Esophagus squamous epithelium (tissue), 5 donors: Measurements from ENCODE around the gene MCL1. TPM values are rescaled to one million over a fixed set of nuclear protein-coding genes. Genes with fewer than 3 reads are reported as not detected.

Experiments used
- DNase-seq: peaks from one replicate; lab custom pipeline; 2025; lab: John Stamatoyannopoulos, UW
- H3K27ac ChIP-seq, 4 donors: fragments of 200-600 bp; sonication (generic); one replicate each; pipeline ENCODE4 v1.5.1; 2016 to 2019; ENCODE audit warnings: mild to moderate bottlenecking in 1 of 4
- H3K27me3 ChIP-seq, 4 donors: fragments of 200-600 bp; sonication (generic); 1 replicate in 3 of 4; 2 replicates in 1 of 4; pipeline versions ENCODE4 v1.5.1 to v1.6.0; 2017 to 2021; ENCODE audit warnings: antibody characterized with exemption in 1 of 4
- H3K36me3 ChIP-seq, 3 donors: fragments of 200-600 bp; sonication (generic); one replicate each; pipeline ENCODE4 v1.5.1; 2016 to 2019
- H3K4me1 ChIP-seq, 3 donors: fragments of 200-600 bp; sonication (generic); one replicate each; pipeline ENCODE4 v1.5.1; 2017 to 2019
- H3K4me3 ChIP-seq, 4 donors: fragments of 200-600 bp; sonication (generic); 1 replicate in 3 of 4; 2 replicates in 1 of 4; pipeline ENCODE4 v1.5.1; 2016 to 2019; ENCODE audit warnings: mild to moderate bottlenecking in 2 of 4, moderate library complexity in 1 of 4
- H3K9me3 ChIP-seq, 3 donors: fragments of 200-600 bp; sonication (generic); one replicate each; pipeline ENCODE4 v1.5.1; 2016 to 2019
- CTCF ChIP-seq, 6 experiments: fragments of 450-650 bp in 4 of 6; fragments of 200-600 bp in 2 of 6; sonication (generic) in 2 of 6; IDR thresholded peaks; one replicate each; pipeline ENCODE4 v1.5.1; 2016 to 2019; ENCODE audit warnings: antibody characterized with exemption in 6 of 6, mild to moderate bottlenecking in 4 of 6, moderate library complexity in 4 of 6
- POLR2A ChIP-seq, 4 donors: fragments of 450-650 bp; IDR thresholded peaks; one replicate each; pipeline ENCODE4 v1.6.1; 2017; ENCODE audit warnings: antibody characterized with exemption in 4 of 4, mild to moderate bottlenecking in 4 of 4, moderate library complexity in 3 of 4
- WGBS, 2 donors: methylation state at CpG; one replicate each; pipeline ENCODE4 v1.1.5; 2018; 5-methylcytosine and 5-hydroxymethylcytosine counted together
- intact Hi-C: fragments of 100-400 bp; cut with DNase I; formaldehyde crosslinking; loops from one replicate; pipeline ENCODE4 v1.15.0; 2022
- total RNA-seq, 4 donors: library from RNA; depleted of rRNA; stranded (reverse); fragments of >200 nt; gene quantifications; one replicate each; pipeline ENCODE4 v1.1.0, GENCODE V29; 2016
- donor health status: DM: yes; HTN: yes; CAD: no.

Gene MCL1
- total RNA-seq, 4 donors from 2014 or later: 167 to 256 (median 216) TPM

GRCh38 chr1:150532860-150533259 is 46.5 kb downstream of the MCL1 start:
- Histone ChIP-seq H3K4me1 (peaks cover 21 to 69% (median 38%) of the 10 kb centered on the region in 3 donors), H3K4me3 (no peak overlapping the region), H3K9me3 (no peaks in the 10 kb centered on the region), H3K27ac (peak overlapping the region; percentile 76 to 90 (median 80)), H3K36me3 (no peaks in the 10 kb centered on the region), H3K27me3 (no peaks in the 10 kb centered on the region)
- intact Hi-C loops: loop anchor here (10.0 kb wide), 1 partner anchor 68 kb away; no protein-coding TSS in a partner anchor
- DNase-seq: no peak
- TF ChIP-seq CTCF (IDR thresholded peaks at IDR 0.05) (no peak), POLR2A (IDR thresholded peaks at IDR 0.05) (no peak)
- 52 to 68% methylated on average over 3 to 5 of the region's 5 CpGs for WGBS, 2 donors

- H3K27ac ChIP-seq: peak overlapping the region in 1 of 4 donors; percentile 90
- DNase-seq: no peak
- intact Hi-C loops: loop anchor here (10.0 kb wide), 1 partner anchor 66 kb away; no protein-coding TSS in a partner anchor
- no peak overlapping the region for H3K4me3 ChIP-seq
- H3K9me3 ChIP-seq: no peaks in the 10 kb centered on the region
- WGBS, 2 donors: 93 to 95% methylated on average over 13 to 14 of the region's 14 CpGs
- TF ChIP-seq POLR2A (IDR thresholded peaks at IDR 0.05): no peak
- no peak for TF ChIP-seq CTCF (IDR thresholded peaks at IDR 0.05)
- H3K36me3 ChIP-seq: no peaks in the 10 kb centered on the region
- H3K4me1 ChIP-seq: peaks cover 21 to 63% (median 32%) of the 10 kb centered on the region in 3 donors
- H3K27me3 ChIP-seq: no peaks in the 10 kb centered on the region
These were observed 48.8 kb downstream of the MCL1 start for GRCh38 chr1:150530491-150531159.

- no peak for TF ChIP-seq POLR2A (IDR thresholded peaks at IDR 0.05)
- TF ChIP-seq CTCF (IDR thresholded peaks at IDR 0.05): no peak
- H3K4me3 ChIP-seq: no peak overlapping the region
- WGBS, 2 donors: 12 to 28% methylated on average over 4 of the region's 4 CpGs
- no peaks in the 10 kb centered on the region for H3K9me3 ChIP-seq
- H3K27me3 ChIP-seq: no peaks in the 10 kb centered on the region
- peak overlapping the region; percentile 73 to 87 (median 80) for H3K27ac ChIP-seq
- H3K36me3 ChIP-seq: no peaks in the 10 kb centered on the region
- intact Hi-C loops: no loop called here
- no peak for DNase-seq
- H3K4me1 ChIP-seq: peaks cover 16 to 49% (median 28%) of the 10 kb centered on the region in 3 donors
These were observed 50.4 kb downstream of the MCL1 start for GRCh38 chr1:150529017-150529416.

- no peaks in the 10 kb centered on the region for H3K27me3 ChIP-seq
- no peaks in the 10 kb centered on the region for H3K9me3 ChIP-seq
- TF ChIP-seq POLR2A (IDR thresholded peaks at IDR 0.05): no peak
- TF ChIP-seq CTCF (IDR thresholded peaks at IDR 0.05): no peak
- 41 to 69% methylated on average over 1 of the region's 1 CpG for WGBS, 2 donors
- DNase-seq: no peak
- intact Hi-C loops: no loop called here
- peaks cover 12 to 41% (median 19%) of the 10 kb centered on the region in 3 donors for H3K4me1 ChIP-seq
- no peak overlapping the region for H3K4me3 ChIP-seq
- no peaks in the 10 kb centered on the region for H3K36me3 ChIP-seq
- H3K27ac ChIP-seq: peak overlapping the region in 3 of 4 donors; percentile 52 to 87 (median 85)
These were observed 51.2 kb downstream of the MCL1 start for GRCh38 chr1:150528196-150528595.

GRCh38 chr1:150525348-150525747 is 54.1 kb downstream of the MCL1 start:
- TF ChIP-seq POLR2A (IDR thresholded peaks at IDR 0.05): no peak
- TF ChIP-seq CTCF (IDR thresholded peaks at IDR 0.05): no peak
- no peak overlapping the region for H3K4me3 ChIP-seq
- H3K4me1 ChIP-seq: peaks cover 0 to 24% (median 10%) of the 10 kb centered on the region in 3 donors
- no peak overlapping the region for H3K27ac ChIP-seq
- H3K9me3 ChIP-seq: no peaks in the 10 kb centered on the region
- WGBS, 2 donors: 86% methylated on average over 3 of the region's 3 CpGs
- no peak for DNase-seq
- no peaks in the 10 kb centered on the region for H3K27me3 ChIP-seq
- intact Hi-C loops: no loop called here
- no peaks in the 10 kb centered on the region for H3K36me3 ChIP-seq
